GM18502 (cell line): ENCODE results near the gene LRIG1.

Source experiments
- ATAC-seq: cut with Tn5 transposase; IDR thresholded peaks from one replicate; pipeline ENCODE4 v1.9.1; 2021; ENCODE audit warnings: mild to moderate bottlenecking; ENCODE audit not compliant: unreplicated experiment, poor library complexity

The LRIG1 gene

GRCh38 chr3:66370179-66370578, 130.6 kb downstream of the LRIG1 start:
- no peak for ATAC-seq

- ATAC-seq = no peak
Measured at GRCh38 chr3:66367979-66368378, 132.8 kb downstream of the LRIG1 start.

- no peak for ATAC-seq
Measured at GRCh38 chr3:66366747-66367146, 134.1 kb downstream of the LRIG1 start.

GRCh38 chr3:66365080-66365479, 135.7 kb downstream of the LRIG1 start:
- no peak for ATAC-seq

- ATAC-seq = no peak
Measured at GRCh38 chr3:66363148-66363547, 137.7 kb downstream of the LRIG1 start.

- ATAC-seq = no peak
Measured at GRCh38 chr3:66362541-66362941, 138.3 kb downstream of the LRIG1 start.

- ATAC-seq = no peak
Measured at GRCh38 chr3:66361356-66361755, 139.5 kb downstream of the LRIG1 start.

- no peak for ATAC-seq
Measured at GRCh38 chr3:66355997-66356396, 144.8 kb downstream of the LRIG1 start.

GRCh38 chr3:66355394-66355793, 145.4 kb downstream of the LRIG1 start:
- peak; percentile 64 for ATAC-seq

- no peak for ATAC-seq
Measured at GRCh38 chr3:66354001-66354400, 146.8 kb downstream of the LRIG1 start.

GRCh38 chr3:66353530-66353929, 147.3 kb downstream of the LRIG1 start:
- ATAC-seq = no peak

- ATAC-seq = no peak
Measured at GRCh38 chr3:66353039-66353438, 147.8 kb downstream of the LRIG1 start.

GRCh38 chr3:66350601-66351000, 150.2 kb downstream of the LRIG1 start:
- no peak for ATAC-seq

GRCh38 chr3:66348704-66349103, 152.1 kb downstream of the LRIG1 start:
- ATAC-seq = no peak

GRCh38 chr3:66344848-66345578, 155.8 kb downstream of the LRIG1 start:
- no peak for ATAC-seq

- ATAC-seq = no peak
Measured at GRCh38 chr3:66344391-66344811, 156.4 kb downstream of the LRIG1 start.

GRCh38 chr3:66342717-66343356, 158.0 kb downstream of the LRIG1 start:
- no peak for ATAC-seq

- ATAC-seq = no peak
Measured at GRCh38 chr3:66338927-66339326, 161.9 kb downstream of the LRIG1 start.

GRCh38 chr3:66336333-66336766, 164.5 kb downstream of the LRIG1 start:
- ATAC-seq = no peak

- no peak for ATAC-seq
Measured at GRCh38 chr3:66335671-66336070, 165.2 kb downstream of the LRIG1 start.
